ENCODE results near the gene KRI1.
"Not testable (repeated sequence)": the region's sequence is repeated elsewhere in the genome, so short reads cannot be mapped to it uniquely, and the experiment has no call there.

Gene KRI1

GRCh38 chr19:10574462-10574861 is 8.7 kb upstream of the KRI1 start:
- DNase-seq = no peak

GRCh38 chr19:10573793-10574192 is 8.0 kb upstream of the KRI1 start:
- not testable (repeated sequence) for DNase-seq

- DNase-seq = peak; percentile 100
Measured at GRCh38 chr19:10568826-10569651, 3.2 kb upstream of the KRI1 start, which contains the start of gene CDKN2D. Gene CDKN2D (minus strand): TSS chr19:10568979. CDS start chr19:10568653, 326 bp downstream.

- peak; percentile 73 for DNase-seq
Measured at GRCh38 chr19:10568062-10568825, 2.4 kb upstream of the KRI1 start.

GRCh38 chr19:10567656-10568055 is 1.8 kb upstream of the KRI1 start:
- no peak for DNase-seq

GRCh38 chr19:10566658-10567410 is 1.0 kb upstream of the KRI1 start:
- DNase-seq = peak; percentile 34

- no peak for DNase-seq
Measured at GRCh38 chr19:10566408-10566657, 523 bp upstream of the KRI1 start.

- DNase-seq = peak; percentile 67
Measured at GRCh38 chr19:10565028-10565566, 713 bp downstream of the KRI1 start.

- DNase-seq = no peak
Measured at GRCh38 chr19:10562609-10563008, 3.2 kb downstream of the KRI1 start.

- DNase-seq = no peak
Measured at GRCh38 chr19:10560154-10560553, 5.7 kb downstream of the KRI1 start.

- DNase-seq = no peak
Measured at GRCh38 chr19:10557603-10558197, 8.1 kb downstream of the KRI1 start.

- DNase-seq = no peak
Measured at GRCh38 chr19:10555610-10555973, 10.2 kb downstream of the KRI1 start.

GRCh38 chr19:10554760-10555609 is 10.8 kb downstream of the KRI1 start:
- no peak for DNase-seq

GRCh38 chr19:10553943-10554381 is 11.8 kb downstream of the KRI1 start:
- DNase-seq = peak; percentile 74

- DNase-seq = no peak
Measured at GRCh38 chr19:10553087-10553667, 12.6 kb downstream of the KRI1 start.

GRCh38 chr19:10552510-10553053 is 13.2 kb downstream of the KRI1 start:
- DNase-seq = no peak

GRCh38 chr19:10551698-10552301 is 14.0 kb downstream of the KRI1 start:
- DNase-seq = peak; percentile 47

- DNase-seq = not testable (repeated sequence)
Measured at GRCh38 chr19:10551006-10551405, 14.8 kb downstream of the KRI1 start.

- no peak for DNase-seq
Measured at GRCh38 chr19:10550336-10550735, 15.5 kb downstream of the KRI1 start.

GRCh38 chr19:10549733-10550132 is 16.1 kb downstream of the KRI1 start:
- no peak for DNase-seq

Measured in CD4-positive, alpha-beta T cell treated with Interleukin-17A for 4 hours (primary cell).